KMS-11 (cell line): Measurements from ENCODE around the gene TECPR2.

Source experiments
- H2AFZ ChIP-seq: fragments of 200-600 bp; sonication (generic); 2 replicates; pipeline ENCODE4 v1.6.1; 2016; ENCODE audit warnings: antibody characterized with exemption, mixed run types, low read depth
- H3K27ac ChIP-seq: fragments of 200-600 bp; sonication (generic); 2 replicates; pipeline ENCODE4 v1.6.1; 2016; ENCODE audit warnings: mild to moderate bottlenecking, mixed run types
- H3K27me3 ChIP-seq: fragments of 200-600 bp; sonication (generic); 2 replicates; pipeline ENCODE4 v1.6.1; 2017; ENCODE audit warnings: mild to moderate bottlenecking, low read depth, mixed run types, moderate library complexity; ENCODE audit not compliant: insufficient read depth
- H3K36me3 ChIP-seq: fragments of 200-600 bp; sonication (generic); 2 replicates; pipeline ENCODE4 v1.6.1; 2017; ENCODE audit warnings: mild to moderate bottlenecking, mixed run types; ENCODE audit not compliant: insufficient read depth
- H3K4me1 ChIP-seq: fragments of 200-600 bp; sonication (generic); 2 replicates; pipeline ENCODE4 v1.6.1; 2016; ENCODE audit warnings: mild to moderate bottlenecking, low read depth, mixed run types; ENCODE audit not compliant: poor library complexity, severe bottlenecking
- H3K4me2 ChIP-seq: fragments of 200-600 bp; sonication (generic); 2 replicates; pipeline ENCODE4 v1.7.0; 2016; ENCODE audit warnings: mild to moderate bottlenecking, mixed run types
- H3K4me3 ChIP-seq: fragments of 200-600 bp; sonication (generic); IDR thresholded peaks from 2 replicates; pipeline ENCODE4 v1.6.1; 2017; ENCODE audit warnings: low read depth, low read length, mixed read lengths; ENCODE audit not compliant: insufficient read depth
- H3K79me2 ChIP-seq: fragments of 200-600 bp; sonication (generic); 2 replicates; pipeline ENCODE4 v1.6.1; 2016; ENCODE audit warnings: low read depth, mixed run types; ENCODE audit not compliant: insufficient read depth
- H3K9ac ChIP-seq: fragments of 200-600 bp; sonication (generic); 2 replicates; pipeline ENCODE4 v1.6.1; 2016; ENCODE audit warnings: mild to moderate bottlenecking, mixed run types
- H4K20me1 ChIP-seq: fragments of 200-600 bp; sonication (generic); 2 replicates; pipeline ENCODE4 v1.6.1; 2016; ENCODE audit warnings: mild to moderate bottlenecking, mixed run types; ENCODE audit not compliant: insufficient read depth
- CTCF ChIP-seq: fragments of 200-600 bp; sonication (generic); conservative IDR thresholded peaks from 2 replicates; pipeline ENCODE4 v1.6.1; 2017; ENCODE audit warnings: low read depth, mild to moderate bottlenecking, antibody characterized with exemption, low read length, moderate library complexity, mixed read lengths

TECPR2 gene

DNA sequence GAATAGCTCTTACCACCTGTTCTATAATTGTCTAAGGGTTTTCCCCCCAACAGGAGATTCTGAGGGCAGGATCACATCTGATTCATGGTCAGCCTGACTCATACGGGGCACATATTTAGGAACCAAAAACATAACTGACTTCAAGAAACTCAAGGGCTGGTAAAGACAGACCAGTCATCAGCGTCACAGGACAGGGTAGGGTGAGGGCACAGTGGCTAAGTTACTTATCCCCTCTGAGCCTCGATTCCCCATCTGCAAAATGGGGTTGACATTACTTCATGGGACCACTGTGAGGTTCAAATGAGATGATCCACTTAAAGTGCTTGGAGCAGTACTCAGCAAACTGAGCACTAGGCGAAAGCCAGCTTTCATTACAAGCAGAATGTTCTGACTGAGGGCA is 657 bp upstream of the TECPR2 start:
- no peak for TF ChIP-seq CTCF
- Histone ChIP-seq H3K4me2 (peak overlapping the region; percentile 84), H3K27ac (peak overlapping the region; percentile 48), H2AFZ (peak overlapping the region; percentile 92), H4K20me1 (no peaks in the 10 kb centered on the region), H3K79me2 (peaks cover 34% of the 10 kb centered on the region; the same call in 1 of the 2 replicates), H3K36me3 (no peaks in the 10 kb centered on the region), H3K9ac (peak overlapping the region; percentile 60), H3K4me1 (peaks cover 20% of the 10 kb centered on the region), H3K27me3 (no peaks in the 10 kb centered on the region), H3K4me3 (no peak overlapping the region)

- peak overlapping the region; percentile 79 for H3K4me2 ChIP-seq
- peaks cover 33% of the 10 kb centered on the region for H3K4me1 ChIP-seq
- peak overlapping the region; percentile 57 for H3K9ac ChIP-seq
- H2AFZ ChIP-seq = peak overlapping the region; percentile 92
- H3K27ac ChIP-seq = peak overlapping the region; percentile 35; the same call in 1 of the 2 replicates
- H3K36me3 ChIP-seq = no peaks in the 10 kb centered on the region
- H3K79me2 ChIP-seq = peaks cover 45% of the 10 kb centered on the region; the same call in 1 of the 2 replicates
- H3K27me3 ChIP-seq = no peaks in the 10 kb centered on the region
- no peak overlapping the region for H3K4me3 ChIP-seq
- no peak for TF ChIP-seq CTCF
- H4K20me1 ChIP-seq = no peaks in the 10 kb centered on the region
Measured at GRCh38 chr14:102363182-102363943, 622 bp downstream of the TECPR2 start.

DNA sequence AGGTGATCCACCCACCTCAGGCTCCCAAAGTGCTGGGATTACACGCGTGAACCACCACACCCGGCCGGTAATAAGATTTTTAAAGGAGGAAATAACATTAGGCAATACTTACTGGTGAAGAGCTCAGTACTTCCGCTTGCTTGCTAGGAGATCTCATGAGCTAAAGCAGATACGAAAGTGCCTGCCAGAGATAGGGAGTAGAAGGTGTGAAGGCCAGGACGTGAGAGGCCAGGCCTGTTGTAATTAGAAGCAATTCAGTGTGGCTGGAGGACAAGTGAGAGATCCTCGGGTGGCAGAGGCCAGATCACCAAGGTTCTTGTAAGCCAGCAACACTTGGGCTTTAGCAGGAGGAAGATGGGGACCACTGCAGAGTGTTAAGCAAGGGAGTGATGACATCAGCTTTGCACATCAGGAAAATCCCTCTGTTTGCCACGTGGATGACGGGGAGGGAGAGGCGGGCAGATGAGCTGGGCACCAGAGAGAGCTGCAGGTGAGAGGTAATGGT is 7.6 kb downstream of the TECPR2 start:
- no peaks in the 10 kb centered on the region for H3K27me3 ChIP-seq
- no peak for TF ChIP-seq CTCF
- H3K79me2 ChIP-seq = peaks cover 19% of the 10 kb centered on the region; the same call in 1 of the 2 replicates
- no peak overlapping the region; the same call in 1 of the 2 replicates for H3K27ac ChIP-seq
- H2AFZ ChIP-seq = no peak overlapping the region
- no peaks in the 10 kb centered on the region for H3K36me3 ChIP-seq
- no peak overlapping the region for H3K4me3 ChIP-seq
- peaks cover 70% of the 10 kb centered on the region for H3K4me1 ChIP-seq
- H3K4me2 ChIP-seq = no peak overlapping the region
- H4K20me1 ChIP-seq = no peaks in the 10 kb centered on the region
- H3K9ac ChIP-seq = no peak overlapping the region

GRCh38 chr14:102371361-102371760 is 8.6 kb downstream of the TECPR2 start:
- H3K9ac ChIP-seq = no peak overlapping the region

More at GRCh38 chr14:102371361-102371760, 8.6 kb downstream of the TECPR2 start:
- Histone ChIP-seq H3K79me2 (peaks cover 19% of the 10 kb centered on the region; the same call in 1 of the 2 replicates), H4K20me1 (no peaks in the 10 kb centered on the region), H3K27me3 (no peaks in the 10 kb centered on the region), H3K36me3 (no peaks in the 10 kb centered on the region), H3K27ac (peak overlapping the region; percentile 46; the same call in 1 of the 2 replicates), H2AFZ (no peak overlapping the region), H3K4me2 (peak overlapping the region; percentile 80), H3K4me3 (no peak overlapping the region), H3K4me1 (peaks cover 80% of the 10 kb centered on the region)
- no peak for TF ChIP-seq CTCF
